Measurements from ENCODE around the gene DCP1A.

DCP1A gene

GRCh38 chr3:53250881-53251605 is 96.3 kb downstream of the DCP1A start:
- in situ Hi-C loops (cut with MboI; ENCODE audit: low sequenced_read_pairs) = no loop called here

- in situ Hi-C loops (cut with MboI; ENCODE audit: low sequenced_read_pairs) = no loop called here
Observed at GRCh38 chr3:53250453-53250852, 96.9 kb downstream of the DCP1A start.

DNA sequence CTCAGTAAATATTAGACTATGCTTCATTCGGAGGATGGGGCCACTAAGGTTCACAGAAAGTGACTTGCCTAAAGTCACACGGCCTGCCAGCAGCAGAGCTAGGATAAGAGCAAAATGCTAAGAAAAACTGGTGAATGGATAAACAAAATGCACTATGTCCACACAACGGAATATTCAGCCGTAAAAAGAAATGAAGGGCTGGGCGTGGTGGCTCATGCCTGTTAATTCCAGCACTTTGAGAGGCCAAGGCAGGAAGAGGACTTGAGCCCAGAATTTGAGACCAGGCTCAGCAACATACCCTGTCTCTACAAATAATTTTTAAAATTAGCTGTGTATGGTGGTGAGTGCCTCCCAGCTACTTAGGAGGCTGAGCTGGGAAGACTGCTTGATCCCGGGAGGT is 99.2 kb downstream of the DCP1A start:
- in situ Hi-C loops (cut with MboI; ENCODE audit: low sequenced_read_pairs) = no loop called here

GRCh38 chr3:53247619-53248018 is 99.7 kb downstream of the DCP1A start:
- in situ Hi-C loops (cut with MboI; ENCODE audit: low sequenced_read_pairs) = no loop called here

- in situ Hi-C loops (cut with MboI; ENCODE audit: low sequenced_read_pairs) = no loop called here
Observed at GRCh38 chr3:53244271-53244670, 103.1 kb downstream of the DCP1A start.

DNA sequence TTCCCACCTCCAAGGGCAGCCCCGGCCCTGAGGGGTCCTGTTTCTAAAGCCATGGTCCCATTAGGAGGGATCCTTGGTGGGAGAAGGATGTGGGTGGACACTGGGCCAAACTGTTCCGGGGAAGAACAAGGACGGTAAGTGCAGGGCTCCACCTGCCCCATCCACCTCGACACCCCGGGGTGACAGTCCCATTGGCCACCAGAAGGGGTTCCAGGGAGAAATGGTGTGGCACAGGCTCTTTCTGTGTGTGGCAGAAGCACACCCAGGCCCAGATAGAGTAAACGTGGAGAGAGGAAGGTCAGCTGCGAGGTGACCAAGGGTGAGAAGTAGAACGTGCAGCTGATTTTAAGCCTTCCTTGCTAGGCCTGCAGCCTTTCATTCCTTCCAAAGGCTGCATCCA is 103.6 kb downstream of the DCP1A start:
- in situ Hi-C loops (cut with MboI; ENCODE audit: low sequenced_read_pairs) = no loop called here

- in situ Hi-C loops (cut with MboI; ENCODE audit: low sequenced_read_pairs) = no loop called here
Observed at GRCh38 chr3:53243165-53243564, 104.2 kb downstream of the DCP1A start.

DNA sequence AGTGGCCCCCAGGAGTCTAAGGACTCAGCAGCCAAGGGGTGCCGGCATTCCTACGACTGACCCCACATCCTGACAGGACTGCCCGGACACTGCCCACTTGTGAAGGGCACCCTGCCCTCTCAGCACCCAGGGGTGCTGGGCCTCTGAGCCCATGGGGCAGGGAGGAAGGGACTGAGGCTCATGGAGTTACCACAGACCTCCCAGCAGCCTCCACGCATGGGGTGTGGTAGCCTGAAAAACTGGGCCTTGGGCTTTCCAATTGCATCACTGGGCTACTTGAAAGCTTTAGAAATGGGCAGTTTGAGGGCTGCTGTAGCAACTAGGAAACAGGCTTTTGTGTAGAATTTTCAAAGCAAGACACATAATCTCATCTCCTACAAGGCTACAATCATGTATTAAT is 104.7 kb downstream of the DCP1A start:
- in situ Hi-C loops (cut with MboI; ENCODE audit: low sequenced_read_pairs) = no loop called here

DNA sequence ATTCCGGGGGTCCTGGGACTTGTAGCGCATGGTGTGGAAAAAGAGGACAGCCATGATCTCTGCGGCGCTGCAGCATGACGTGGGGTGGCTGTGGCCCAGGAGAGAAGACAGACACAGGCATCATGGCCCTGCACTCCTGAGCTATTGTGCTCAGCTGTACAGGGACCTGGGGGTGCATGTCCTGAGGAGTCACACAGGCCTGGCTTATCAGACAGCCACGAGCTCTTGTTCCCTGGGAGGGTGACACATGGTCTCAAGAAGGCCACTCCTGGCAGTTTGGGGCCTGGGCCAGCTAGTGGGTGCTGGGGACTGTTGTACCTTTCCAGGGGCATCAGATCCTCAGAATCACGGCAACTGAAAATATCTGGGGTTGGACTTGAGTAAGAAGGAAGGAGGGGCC is 105.2 kb downstream of the DCP1A start:
- in situ Hi-C loops (cut with MboI; ENCODE audit: low sequenced_read_pairs) = no loop called here

DNA sequence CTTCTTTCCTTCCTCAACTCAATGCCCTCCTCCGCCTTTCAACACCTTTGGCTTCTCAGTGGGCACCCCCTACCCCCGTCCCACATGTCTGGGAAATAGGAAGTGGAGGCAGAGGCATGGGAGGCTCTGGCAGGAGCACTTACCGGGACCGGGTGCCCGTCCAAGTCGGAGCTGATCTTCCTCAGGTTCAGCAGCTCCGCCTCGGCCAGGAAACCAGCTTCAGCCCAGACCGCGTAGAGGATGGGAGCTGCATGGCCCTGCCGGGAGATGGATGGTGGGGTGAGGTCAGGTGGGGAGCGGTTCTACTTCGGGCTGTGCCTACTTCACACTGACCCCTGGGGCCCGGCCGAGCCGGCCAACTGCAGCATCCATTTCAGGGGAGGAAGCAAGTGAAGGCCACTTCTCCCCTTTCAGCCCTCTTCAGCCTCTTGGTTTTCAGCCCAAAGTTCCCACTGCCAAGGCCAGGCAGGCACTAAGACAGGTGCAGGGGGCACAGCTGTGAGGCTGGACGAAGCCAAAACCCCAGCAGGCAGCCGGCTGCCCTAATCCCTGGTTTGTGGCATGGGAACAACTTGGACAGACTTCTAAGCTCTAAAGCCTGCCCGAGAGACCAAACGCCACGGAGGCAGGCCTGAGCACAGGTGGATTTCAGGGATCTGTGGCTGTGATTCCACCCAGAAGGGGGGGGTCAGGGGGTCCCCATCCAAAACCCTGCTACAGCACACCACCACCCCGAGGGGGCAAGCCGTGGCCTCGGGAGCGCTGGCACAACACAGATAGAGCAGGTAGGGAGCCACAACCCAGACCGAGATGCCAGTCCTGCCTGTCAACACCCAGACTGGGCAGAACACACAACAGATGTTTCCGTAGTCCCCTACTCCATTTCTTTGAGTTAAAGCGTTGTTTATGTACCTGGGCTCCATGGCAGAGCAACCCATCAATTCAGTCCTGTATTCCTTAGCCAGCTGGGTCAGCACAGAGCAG is 106.1 kb downstream of the DCP1A start:
- in situ Hi-C loops (cut with MboI; ENCODE audit: low sequenced_read_pairs) = no loop called here

DNA sequence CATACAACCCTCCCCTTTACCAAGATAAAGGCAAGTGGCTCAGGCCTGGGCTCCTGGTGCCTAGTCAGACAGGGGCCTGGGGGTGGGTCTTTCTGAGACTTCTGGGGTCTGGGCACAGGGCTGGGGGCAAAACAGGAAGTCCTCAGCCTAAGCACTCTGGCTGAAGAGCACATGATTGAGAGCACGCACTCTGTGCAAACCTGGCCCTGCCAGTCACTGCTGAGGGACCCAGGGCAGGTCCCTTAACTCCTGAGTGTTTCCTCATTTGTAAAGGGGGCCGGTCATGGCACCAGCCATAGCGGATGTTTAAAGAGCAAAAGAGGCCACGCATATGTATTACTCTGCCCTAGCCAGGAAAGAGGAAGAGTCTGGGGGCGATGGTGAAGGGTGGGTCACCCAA is 107.5 kb downstream of the DCP1A start:
- in situ Hi-C loops (cut with MboI; ENCODE audit: low sequenced_read_pairs) = no loop called here

GRCh38 chr3:53238886-53239285 is 108.5 kb downstream of the DCP1A start:
- in situ Hi-C loops (cut with MboI; ENCODE audit: low sequenced_read_pairs) = no loop called here

DNA sequence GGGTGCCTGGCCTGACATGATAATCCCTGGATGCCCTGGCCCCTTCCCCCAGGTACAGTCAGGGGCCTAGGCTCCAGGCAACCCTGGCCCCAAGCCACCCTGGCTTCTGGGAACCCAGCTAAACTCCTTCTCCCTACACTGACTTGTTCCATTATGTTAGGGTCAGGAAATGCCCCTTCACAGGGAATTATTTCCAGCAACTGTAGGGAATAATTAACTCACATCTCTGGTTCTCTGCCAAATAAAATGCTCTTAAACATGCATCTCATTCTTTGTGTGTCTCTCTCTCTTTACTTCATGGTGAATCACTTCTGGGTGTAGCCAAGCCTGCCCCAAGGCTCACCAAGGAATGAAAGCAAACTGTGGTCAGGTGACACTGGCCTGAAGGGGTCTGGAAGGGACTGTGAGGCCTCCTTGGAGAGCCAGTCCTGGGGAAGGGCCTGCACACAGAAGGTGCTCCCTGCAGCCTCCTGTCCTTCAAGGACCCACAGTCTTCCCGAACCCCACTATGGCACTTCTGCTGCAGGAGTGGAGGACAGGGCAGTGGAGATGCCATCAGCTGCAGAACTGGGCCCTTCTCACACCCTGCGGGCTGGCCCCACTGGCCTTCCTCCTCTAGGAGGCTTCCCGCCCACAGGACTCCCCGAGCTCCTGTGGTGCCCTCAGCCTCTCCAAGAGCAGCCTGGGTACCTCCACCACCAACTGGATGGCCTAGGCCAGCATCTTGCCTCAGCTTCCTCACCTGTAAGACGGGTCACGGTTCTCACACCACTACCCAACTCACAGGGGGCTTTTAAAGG is 109.1 kb downstream of the DCP1A start:
- in situ Hi-C loops (cut with MboI; ENCODE audit: low sequenced_read_pairs) = no loop called here

- in situ Hi-C loops (cut with MboI; ENCODE audit: low sequenced_read_pairs) = no loop called here
Observed at GRCh38 chr3:53236112-53236841, 111.1 kb downstream of the DCP1A start.

- in situ Hi-C loops (cut with MboI; ENCODE audit: low sequenced_read_pairs) = no loop called here
Observed at GRCh38 chr3:53235545-53235944, 111.8 kb downstream of the DCP1A start.

- in situ Hi-C loops (cut with MboI; ENCODE audit: low sequenced_read_pairs) = no loop called here
Observed at GRCh38 chr3:53234841-53235232, 112.5 kb downstream of the DCP1A start.

DNA sequence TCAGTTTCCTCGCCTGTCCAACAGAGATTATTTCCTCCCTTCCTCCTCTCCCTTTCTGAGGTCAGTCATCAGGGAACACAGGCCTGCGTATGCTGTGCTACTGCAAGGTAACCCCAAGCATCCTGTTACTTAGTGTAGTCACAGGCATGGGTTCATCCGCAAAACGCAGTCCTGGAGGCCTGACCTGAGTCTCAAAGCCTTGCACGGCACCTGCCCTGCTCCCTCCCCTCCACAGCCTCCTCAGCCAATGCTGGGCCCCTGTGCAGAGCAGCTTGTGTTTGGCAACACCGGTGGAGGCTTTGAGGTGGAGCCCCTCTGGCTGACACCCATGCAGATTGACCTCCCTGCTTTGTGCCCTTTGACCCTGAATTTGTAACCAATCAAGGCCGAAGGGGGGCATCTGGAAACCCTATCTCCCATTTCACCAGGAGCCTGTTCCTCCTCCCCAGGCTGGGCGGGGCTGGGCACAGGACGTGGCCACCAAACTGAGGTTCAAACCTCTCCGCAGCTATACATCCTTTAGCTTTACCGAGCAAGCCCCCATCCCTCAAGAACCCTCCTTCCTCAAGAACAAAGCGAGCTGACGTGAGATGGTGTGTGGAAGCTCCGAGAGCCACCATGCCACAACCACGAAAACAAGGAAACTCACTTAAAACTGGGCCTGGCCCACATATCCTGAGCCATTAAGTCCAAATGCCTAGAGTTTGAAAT is 113.1 kb downstream of the DCP1A start:
- in situ Hi-C loops (cut with MboI; ENCODE audit: low sequenced_read_pairs) = no loop called here
